Measurements from ENCODE around the gene ARIH2.
A peak's percentile ranks its signal among the peaks of the same experiment; 100 is the strongest.

Gene ARIH2

GRCh38 chr3:49034650-49035049, 116.0 kb downstream of the ARIH2 start:
- Histone ChIP-seq H3K18ac (ENCODE audit: low read depth in 1 of 2, low read length in 2 of 2) (no peak overlapping the region), H4K8ac (ENCODE audit: low read length) (no peak overlapping the region), H2BK120ac (ENCODE audit: low read depth, low read length) (no peak overlapping the region), H3K9ac (ENCODE audit: low read length) (no peak overlapping the region), H2AFZ (ENCODE audit: low read depth, low read length) (no peak overlapping the region), H3K79me1 (replicated peaks; ENCODE audit: low read length, poor library complexity, severe bottlenecking) (peaks cover 27% of the 10 kb centered on the region), H3K4ac (ENCODE audit: low read depth in 1 of 2, low read length in 2 of 2) (no peak overlapping the region), H3K27ac (ENCODE audit: low read length, poor library complexity, severe bottlenecking) (no peak overlapping the region), H4K91ac (ENCODE audit: low read length) (no peak overlapping the region), H3K4me3 (ENCODE audit: insufficient read depth in 1 of 2, low read depth in 1 of 2, low read length in 2 of 2) (no peak overlapping the region), H3K9me3 (ENCODE audit: control insufficient read depth, low read length) (no peaks in the 10 kb centered on the region), H3K27me3 (ENCODE audit: control insufficient read depth in 1 of 2, insufficient read depth in 1 of 2, low read length in 2 of 2) (no peaks in the 10 kb centered on the region), H3K4me1 (ENCODE audit: control insufficient read depth, insufficient read depth, low read depth, low read length) (peaks cover 3% of the 10 kb centered on the region), H3K14ac (ENCODE audit: low read length in 2 of 2) (no peak overlapping the region), H3K23ac (ENCODE audit: low read length in 2 of 2) (no peak overlapping the region), H2AK5ac (ENCODE audit: low read length, severe bottlenecking) (no peak overlapping the region), H2BK12ac (ENCODE audit: low read length in 2 of 2) (no peak overlapping the region), H2BK15ac (ENCODE audit: low read depth, poor library complexity, severe bottlenecking) (no peak overlapping the region), H3K36me3 (ENCODE audit: control insufficient read depth in 1 of 2, insufficient read depth in 2 of 2, low read depth in 1 of 2, low read length in 2 of 2) (peaks cover 52 to 68% of the 10 kb centered on the region in 2 experiments), H3K4me2 (ENCODE audit: low read length, poor library complexity, severe bottlenecking) (no peak overlapping the region), H2BK5ac (ENCODE audit: low read depth, low read length, poor library complexity, severe bottlenecking) (no peak overlapping the region)
- WGBS, result 98% methylated on average over 2 of the region's 2 CpGs
- no peak for DNase-seq

DNA sequence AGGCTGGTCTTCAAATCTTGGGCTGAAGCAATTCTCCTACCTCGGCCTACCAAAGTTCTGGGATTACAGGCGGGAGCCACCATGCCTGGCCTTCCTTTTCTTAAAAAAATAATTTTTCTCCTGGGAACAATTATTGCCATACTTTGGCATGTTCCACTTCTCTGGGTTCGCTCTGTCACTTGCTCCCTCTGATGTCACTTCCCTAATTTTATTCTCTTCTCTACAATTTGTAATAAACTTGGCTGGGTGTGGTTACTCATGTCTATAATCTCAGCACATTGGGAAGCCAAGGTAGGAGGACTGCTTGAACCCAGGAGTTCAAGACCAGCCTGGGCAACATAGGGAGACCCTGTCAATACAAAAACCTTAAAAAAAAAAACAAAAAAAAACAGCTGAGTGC, 116.6 kb downstream of the ARIH2 start:
- Histone ChIP-seq H3K27me3 (ENCODE audit: control insufficient read depth in 1 of 2, insufficient read depth in 1 of 2, low read length in 2 of 2) (no peaks in the 10 kb centered on the region), H3K18ac (ENCODE audit: low read depth in 1 of 2, low read length in 2 of 2) (no peak overlapping the region), H3K36me3 (ENCODE audit: control insufficient read depth in 1 of 2, insufficient read depth in 2 of 2, low read depth in 1 of 2, low read length in 2 of 2) (peaks cover 50 to 66% of the 10 kb centered on the region in 2 experiments), H2BK12ac (ENCODE audit: low read length in 2 of 2) (no peak overlapping the region), H3K79me1 (replicated peaks; ENCODE audit: low read length, poor library complexity, severe bottlenecking) (peaks cover 27% of the 10 kb centered on the region), H3K4ac (ENCODE audit: low read depth in 1 of 2, low read length in 2 of 2) (no peak overlapping the region), H4K91ac (ENCODE audit: low read length) (no peak overlapping the region), H2BK5ac (ENCODE audit: low read depth, low read length, poor library complexity, severe bottlenecking) (no peak overlapping the region), H3K23ac (ENCODE audit: low read length in 2 of 2) (no peak overlapping the region), H2BK15ac (ENCODE audit: low read depth, poor library complexity, severe bottlenecking) (no peak overlapping the region), H2AK5ac (ENCODE audit: low read length, severe bottlenecking) (no peak overlapping the region), H3K9ac (ENCODE audit: low read length) (no peak overlapping the region), H3K9me3 (ENCODE audit: control insufficient read depth, low read length) (no peaks in the 10 kb centered on the region), H4K8ac (ENCODE audit: low read length) (no peak overlapping the region), H3K4me1 (ENCODE audit: control insufficient read depth, insufficient read depth, low read depth, low read length) (peaks cover 3% of the 10 kb centered on the region), H3K14ac (ENCODE audit: low read length in 2 of 2) (no peak overlapping the region), H3K4me3 (ENCODE audit: insufficient read depth in 1 of 2, low read depth in 1 of 2, low read length in 2 of 2) (no peak overlapping the region), H2BK120ac (ENCODE audit: low read depth, low read length) (no peak overlapping the region), H3K27ac (ENCODE audit: low read length, poor library complexity, severe bottlenecking) (no peak overlapping the region), H3K4me2 (ENCODE audit: low read length, poor library complexity, severe bottlenecking) (no peak overlapping the region), H2AFZ (ENCODE audit: low read depth, low read length) (no peak overlapping the region)
- no peak for DNase-seq
- 100% methylated on average over 2 of the region's 3 CpGs for WGBS

Small RNAs within 50 kb of the gene (small RNA-seq; reads per million reads assigned to genes)
- gene MIR191 (ENCODE audit: low read depth) (87,976 reads per million, percentile 100 among the genes with 10 or more reads in this experiment), gene MIR425 (ENCODE audit: low read depth) (2,434 reads per million, percentile 98 among the genes with 10 or more reads in this experiment)

Data from mesenchymal stem cell (in vitro differentiated cells and primary cell).